ENCODE data around the gene USP26.
"Not testable (repeated sequence)": the region's sequence is repeated elsewhere in the genome, so short reads cannot be mapped to it uniquely, and the experiment has no call there.

The USP26 gene

GRCh38 chrX:133007458-133007857, 89.5 kb downstream of the USP26 start:
- DNase-seq: no peak

- DNase-seq: no peak
These were observed 91.3 kb downstream of the USP26 start for GRCh38 chrX:133005616-133006015.

- DNase-seq: no peak
These were observed 91.9 kb downstream of the USP26 start for GRCh38 chrX:133005042-133005441.

GRCh38 chrX:132999209-132999608, 97.7 kb downstream of the USP26 start:
- DNase-seq: no peak

GRCh38 chrX:132990835-132991234, 106.1 kb downstream of the USP26 start:
- DNase-seq: no peak

- no peak for DNase-seq
These were observed 110.4 kb downstream of the USP26 start for GRCh38 chrX:132986556-132986955.

- DNase-seq: no peak
These were observed 112.8 kb downstream of the USP26 start for GRCh38 chrX:132984058-132984650.

GRCh38 chrX:132983496-132983895, 113.4 kb downstream of the USP26 start:
- no peak for DNase-seq

- DNase-seq: not testable (repeated sequence)
These were observed 116.9 kb downstream of the USP26 start for GRCh38 chrX:132980035-132980434.

Measured in NCI-H2171 (cell line).